Measurements from ENCODE around the gene MRPL10.

The MRPL10 gene

DNA sequence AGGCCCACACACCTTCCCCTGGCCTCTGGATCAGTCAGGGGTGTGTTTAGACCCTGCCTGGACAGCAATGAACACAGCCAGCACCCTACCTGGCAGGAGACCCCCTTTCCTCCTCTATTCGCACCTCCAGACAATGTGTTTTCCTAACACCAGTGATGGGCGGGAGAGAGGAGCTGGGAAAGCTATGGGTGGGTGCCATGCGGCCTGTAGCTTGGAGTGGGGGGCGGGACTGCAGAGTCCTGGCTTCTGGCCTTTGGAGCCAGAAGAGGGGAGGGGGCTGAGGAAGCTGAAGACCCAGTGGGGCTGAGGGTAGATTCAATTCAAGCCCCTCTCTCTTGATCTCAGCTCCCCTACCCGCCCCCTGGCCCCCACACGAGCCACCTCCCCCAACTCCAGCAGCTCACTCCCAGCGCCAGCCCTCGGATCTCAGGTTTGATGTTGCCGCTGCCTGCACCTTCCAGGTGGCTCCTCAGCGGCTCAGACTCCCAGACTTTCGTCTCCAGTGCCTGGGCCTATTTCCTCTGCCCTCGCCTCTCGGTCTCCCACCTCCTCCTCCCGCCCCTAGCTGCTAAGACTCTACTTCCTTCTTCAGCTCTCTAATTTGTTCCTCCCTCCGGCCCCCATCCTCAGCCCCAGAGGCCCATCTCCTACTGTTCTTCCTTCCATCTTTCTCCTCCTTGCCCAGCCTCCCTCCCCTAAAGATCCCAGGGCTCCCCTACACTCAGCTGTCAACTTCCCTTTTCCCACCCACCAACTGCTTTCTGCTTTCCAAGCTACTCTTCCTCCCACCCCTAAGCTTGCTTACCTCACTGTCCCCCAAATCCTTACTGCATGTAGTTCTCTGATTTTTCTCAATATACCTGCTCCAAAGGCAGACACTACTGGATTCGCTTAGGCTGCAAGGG is 26.5 kb upstream of the MRPL10 start:
- no peak for DNase-seq

GRCh38 chr17:47856830-47857229 is 25.5 kb upstream of the MRPL10 start:
- DNase-seq: no peak

DNA sequence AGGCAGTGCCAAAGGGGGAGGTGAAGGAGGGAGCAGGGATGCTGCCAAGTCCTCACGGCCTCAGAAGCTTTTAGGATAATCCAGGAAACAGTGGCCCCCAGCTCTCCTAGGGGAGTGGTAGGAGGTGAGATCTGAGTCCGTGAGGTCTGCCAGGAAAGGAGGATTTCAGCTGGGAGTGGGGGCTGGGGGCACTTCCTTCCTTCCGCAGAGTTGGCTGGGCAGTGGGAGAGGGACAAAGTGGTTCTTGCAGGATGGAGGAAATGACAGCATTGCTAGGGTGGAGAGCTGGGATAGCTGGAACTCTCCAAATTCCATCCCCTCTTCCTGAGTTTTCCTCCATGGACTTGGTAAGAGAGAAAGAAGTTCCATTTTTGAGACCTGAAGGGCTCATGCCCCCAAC is 24.4 kb upstream of the MRPL10 start:
- no peak for DNase-seq

DNA sequence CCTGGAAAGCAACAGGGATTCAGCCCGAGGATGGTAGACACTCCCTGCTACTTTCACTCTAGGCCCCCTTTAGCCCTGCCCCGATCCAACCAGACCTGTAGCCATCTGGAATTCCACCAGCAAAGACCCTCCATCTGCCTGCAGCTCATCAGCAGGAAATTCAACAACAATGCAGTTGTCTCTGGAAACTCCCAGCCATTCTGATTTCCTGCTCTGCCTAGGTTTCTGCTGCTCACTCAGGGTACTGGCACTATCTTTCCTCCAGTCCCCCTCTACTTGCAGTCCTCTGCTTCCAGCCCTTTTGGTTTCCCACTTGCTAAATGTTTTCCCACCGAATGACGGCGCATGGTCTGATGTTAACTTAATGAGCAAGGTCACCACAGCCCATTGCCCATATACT is 22.3 kb upstream of the MRPL10 start:
- DNase-seq: no peak

DNA sequence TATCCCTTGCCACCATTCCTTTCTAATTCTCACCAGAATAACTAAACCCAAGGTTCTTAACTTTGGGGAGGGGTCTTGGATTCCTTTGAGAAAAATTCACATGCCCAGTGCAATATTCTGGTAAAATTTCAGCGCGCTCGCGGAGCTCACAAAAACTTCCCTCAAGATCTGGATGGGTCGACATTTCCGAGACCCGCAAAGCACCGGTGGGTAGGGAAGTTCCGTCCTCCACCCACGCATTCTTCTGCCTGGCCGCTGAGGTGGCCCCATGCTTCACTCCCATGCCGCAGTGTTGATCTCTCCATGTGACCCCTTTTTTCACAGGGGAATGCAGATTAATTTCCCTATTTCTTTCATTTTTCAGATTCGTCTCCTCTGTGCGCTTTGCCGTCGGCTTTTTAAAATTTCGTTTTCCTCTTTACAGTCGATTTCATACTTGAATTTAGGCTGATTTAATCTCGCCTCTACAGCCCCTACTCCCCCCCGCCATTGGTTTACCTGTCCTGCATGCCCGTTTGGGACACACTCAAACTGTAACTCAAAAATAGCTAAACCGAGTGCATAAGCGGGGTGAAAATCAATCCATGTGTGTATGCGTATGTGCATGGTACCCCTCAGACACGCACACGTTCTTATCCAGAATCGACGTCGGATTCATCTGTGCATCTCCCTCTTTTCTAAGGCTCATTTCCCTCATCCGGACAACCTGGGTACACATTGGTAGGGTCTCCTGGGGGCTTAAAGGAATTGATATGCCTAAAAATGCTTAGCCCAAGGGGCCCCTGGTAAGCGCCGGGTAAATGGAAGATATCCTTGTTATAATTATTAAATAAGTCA is 21.0 kb upstream of the MRPL10 start:
- DNase-seq: no peak

- no peak for DNase-seq
Observed at GRCh38 chr17:47851764-47852112, 20.4 kb upstream of the MRPL10 start.

- peak; percentile 42 to 63 for DNase-seq
Observed at GRCh38 chr17:47850692-47851573, 19.6 kb upstream of the MRPL10 start, which contains the start of gene SP6. Gene SP6 (minus strand): TSS chr17:47851163. CDS start chr17:47848429, 2,734 bp downstream.

- no peak for DNase-seq
Observed at GRCh38 chr17:47850373-47850691, 19.0 kb upstream of the MRPL10 start.

DNA sequence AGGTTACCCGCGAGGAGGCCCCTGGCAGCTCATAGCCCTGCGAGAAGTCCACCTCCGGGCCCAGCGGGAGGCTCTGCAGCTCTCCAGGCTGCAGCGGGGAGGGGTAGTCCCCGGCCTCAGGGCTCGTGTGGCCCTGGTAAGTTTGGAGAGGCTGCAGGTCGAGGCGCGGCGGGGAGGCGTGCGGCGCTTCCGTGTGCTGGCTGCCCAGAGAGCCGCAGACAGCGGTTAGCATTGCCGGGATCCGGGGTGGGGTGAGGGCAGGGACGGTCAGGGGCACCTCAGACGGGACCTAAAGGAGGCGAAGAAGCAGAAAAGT is 16.8 kb upstream of the MRPL10 start:
- no peak for DNase-seq

- no peak for DNase-seq
Observed at GRCh38 chr17:47847341-47848197, 16.2 kb upstream of the MRPL10 start.

GRCh38 chr17:47846716-47847340 is 15.5 kb upstream of the MRPL10 start:
- no peak for DNase-seq

DNA sequence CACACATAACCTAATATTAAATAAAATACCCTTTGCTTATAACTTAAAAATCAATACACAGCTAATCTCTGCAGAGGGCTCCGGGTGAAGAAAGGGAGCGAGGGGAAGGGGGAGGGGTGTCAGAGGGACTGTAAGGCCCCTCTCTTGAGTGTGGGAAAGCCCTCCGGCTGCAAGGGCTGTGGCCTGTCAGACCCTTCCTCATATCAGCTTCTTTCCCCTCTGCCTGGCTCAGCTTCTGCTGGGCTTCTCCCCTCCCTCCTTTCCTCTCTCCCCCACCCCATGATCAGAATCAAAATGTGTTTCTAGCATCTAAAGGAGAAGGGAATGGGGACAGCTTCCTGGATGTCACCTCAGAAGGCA is 14.4 kb upstream of the MRPL10 start:
- DNase-seq: no peak

GRCh38 chr17:47844814-47845715 is 13.7 kb upstream of the MRPL10 start:
- DNase-seq: peak in 1 of 2 experiments; percentile 35

DNA sequence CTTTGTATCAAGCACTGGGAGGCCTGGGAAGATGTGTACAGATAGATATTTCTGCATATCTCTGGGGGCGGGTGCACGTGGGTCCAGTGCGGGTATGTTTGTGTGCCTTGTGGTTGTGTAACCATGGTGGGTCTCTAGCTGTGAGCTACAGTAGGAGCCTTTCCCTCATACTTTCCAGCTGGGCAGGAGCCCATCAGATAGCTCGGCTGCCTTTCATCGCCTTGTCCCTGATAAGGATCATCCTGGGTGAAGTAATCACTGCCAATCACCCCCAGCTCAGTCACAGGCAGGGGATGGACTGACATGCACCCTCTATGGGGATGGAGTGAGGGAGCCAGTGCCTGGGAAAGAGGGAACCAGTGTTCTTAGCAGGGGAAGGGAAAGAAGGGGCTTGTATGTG is 12.9 kb upstream of the MRPL10 start:
- no peak for DNase-seq

- DNase-seq: no peak
Observed at GRCh38 chr17:47843391-47843730, 12.0 kb upstream of the MRPL10 start.

- DNase-seq: no peak
Observed at GRCh38 chr17:47841488-47842291, 10.3 kb upstream of the MRPL10 start.

GRCh38 chr17:47840742-47841487 is 9.6 kb upstream of the MRPL10 start, which contains the start of gene SCRN2:
Gene SCRN2 (minus strand): TSS chr17:47841273. CDS start chr17:47840843, 430 bp downstream.
- DNase-seq: peak; percentile 86 to 90

DNA sequence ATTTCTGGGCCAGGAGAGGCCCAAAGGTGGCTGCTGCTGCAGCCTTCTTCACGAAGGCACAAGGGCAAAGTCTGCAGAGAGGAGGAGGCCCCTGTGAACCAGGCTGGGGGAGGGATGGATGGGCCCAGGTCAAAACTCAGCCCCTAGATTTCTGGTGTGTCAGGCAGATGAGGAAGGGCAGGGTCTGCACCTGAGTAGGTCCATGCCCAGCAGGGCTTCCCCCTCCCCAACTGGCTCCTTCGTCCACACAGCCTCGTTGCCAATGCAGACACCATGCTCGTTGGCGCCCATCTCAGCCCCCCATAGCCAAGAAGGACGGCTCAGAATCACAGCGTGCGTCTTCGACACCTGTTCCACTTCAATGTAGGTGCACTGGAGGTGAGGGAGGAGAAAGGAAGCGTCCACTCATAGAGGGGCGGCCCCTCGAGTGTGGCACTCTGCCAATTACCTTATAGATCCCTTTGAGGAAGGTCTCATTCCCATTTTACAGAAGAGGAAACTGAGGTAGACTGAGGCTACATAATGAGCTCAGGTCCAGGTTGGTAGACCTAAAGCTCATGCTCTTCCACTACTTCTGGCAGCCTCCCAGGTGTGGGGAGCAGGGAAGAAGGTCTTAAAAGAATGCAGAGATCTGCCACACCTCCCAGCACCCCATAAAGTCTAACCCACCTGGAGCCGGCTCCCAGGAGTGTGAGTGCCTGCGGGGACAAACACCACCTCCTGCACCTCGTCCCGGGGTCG is 8.8 kb upstream of the MRPL10 start:
- no peak for DNase-seq
